NT2/D1 (cell line): Measurements from ENCODE around the gene DUS3L.

Experiments
- SUZ12 ChIP-seq: IDR thresholded peaks from 2 replicates; pipeline ENCODE4 v1.6.1; 2011; ENCODE audit not compliant: insufficient read length, insufficient read depth; ENCODE audit errors: extremely low read depth
- YY1 ChIP-seq: IDR thresholded peaks from 2 replicates; pipeline ENCODE4 v1.6.1; 2011; ENCODE audit not compliant: insufficient read length, insufficient read depth

DNA sequence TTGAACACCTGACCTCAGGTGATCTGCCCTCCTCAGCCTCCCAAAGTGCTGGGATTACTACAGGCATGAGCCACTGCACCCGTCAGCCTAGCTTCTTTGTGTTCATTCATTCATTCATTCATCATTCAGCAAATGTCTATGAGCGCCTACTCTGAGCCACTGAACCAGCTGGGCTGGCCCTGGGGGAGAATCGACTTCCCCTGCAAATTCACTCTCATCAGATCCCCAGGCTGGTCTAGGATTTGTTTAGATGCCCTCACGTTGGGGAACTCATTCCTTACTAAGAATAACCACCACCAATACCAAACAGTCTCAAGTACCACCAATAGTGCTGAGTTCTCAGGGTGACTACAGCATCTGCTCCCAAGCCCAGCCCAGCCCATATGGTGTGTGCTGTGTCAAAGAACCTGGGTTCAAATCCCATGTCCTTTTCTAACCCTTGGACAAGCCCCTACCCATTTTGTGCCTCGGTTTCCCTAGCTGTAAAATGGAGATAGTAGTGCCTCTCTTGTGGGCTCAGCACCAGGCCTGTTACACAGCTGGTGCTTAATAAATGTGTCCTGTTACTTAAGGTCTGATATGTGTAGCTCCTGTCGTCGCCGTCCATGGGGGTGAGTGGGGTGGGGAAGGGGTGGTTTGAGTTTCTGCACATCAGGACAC, 30.7 kb upstream of the DUS3L start:
- TF ChIP-seq YY1 (no peak), SUZ12 (no peak)
